ENCODE data around the gene WDR11. TPM values are rescaled to one million over a fixed set of nuclear protein-coding genes. Genes with fewer than 3 reads are reported as not detected.

WDR11 gene
- total RNA-seq, result 45.4 and 52.5 TPM in 2 replicates
- long read RNA-seq, full-length matches to known transcripts, result 23 of 64 reads
- long read RNA-seq, partial matches to known transcripts, result 33 of 64 reads
- long read RNA-seq, other reads (novel, unspliced or antisense), result 8 of 64 reads

GRCh38 chr10:120850911-120851865 is at the start of gene WDR11:
TSS of gene WDR11 (plus strand) at chr10:120851362. CDS start at chr10:120851421, 59 bp downstream.
- H3K4me3 Mint-ChIP-seq, result peak within 1 kb of the TSS; percentile 93
- H3K36me3 Mint-ChIP-seq (ENCODE audit: low read depth), result peaks cover 13% of the 10 kb centered on the region
- DNase-seq (ENCODE audit: low read depth, low spot score), result peak; percentile 69
- peaks cover 26% of the 10 kb centered on the region for H3K4me1 Mint-ChIP-seq
- H3K27ac Mint-ChIP-seq (ENCODE audit: unreplicated experiment), result peak within 1 kb of the TSS; percentile 95
- H3K27me3 Mint-ChIP-seq (ENCODE audit: low read depth), result peaks cover 6% of the 10 kb centered on the region
- TF ChIP-seq, protein P1, sequence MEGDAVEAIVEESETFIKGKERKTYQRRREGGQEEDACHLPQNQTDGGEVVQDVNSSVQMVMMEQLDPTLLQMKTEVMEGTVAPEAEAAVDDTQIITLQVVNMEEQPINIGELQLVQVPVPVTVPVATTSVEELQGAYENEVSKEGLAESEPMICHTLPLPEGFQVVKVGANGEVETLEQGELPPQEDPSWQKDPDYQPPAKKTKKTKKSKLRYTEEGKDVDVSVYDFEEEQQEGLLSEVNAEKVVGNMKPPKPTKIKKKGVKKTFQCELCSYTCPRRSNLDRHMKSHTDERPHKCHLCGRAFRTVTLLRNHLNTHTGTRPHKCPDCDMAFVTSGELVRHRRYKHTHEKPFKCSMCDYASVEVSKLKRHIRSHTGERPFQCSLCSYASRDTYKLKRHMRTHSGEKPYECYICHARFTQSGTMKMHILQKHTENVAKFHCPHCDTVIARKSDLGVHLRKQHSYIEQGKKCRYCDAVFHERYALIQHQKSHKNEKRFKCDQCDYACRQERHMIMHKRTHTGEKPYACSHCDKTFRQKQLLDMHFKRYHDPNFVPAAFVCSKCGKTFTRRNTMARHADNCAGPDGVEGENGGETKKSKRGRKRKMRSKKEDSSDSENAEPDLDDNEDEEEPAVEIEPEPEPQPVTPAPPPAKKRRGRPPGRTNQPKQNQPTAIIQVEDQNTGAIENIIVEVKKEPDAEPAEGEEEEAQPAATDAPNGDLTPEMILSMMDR (conservative IDR thresholded peaks at IDR 0.05), result no peak
- H3K9me3 Mint-ChIP-seq, result peaks cover 2% of the 10 kb centered on the region

GRCh38 chr10:120802935-120803334 is 48.2 kb upstream of the WDR11 start:
- TF ChIP-seq, protein P1 (conservative IDR thresholded peaks at IDR 0.05), result no peak
- Mint-ChIP-seq H3K36me3 (ENCODE audit: low read depth) (no peaks in the 10 kb centered on the region), H3K9me3 (no peaks in the 10 kb centered on the region), H3K4me1 (peaks cover 6% of the 10 kb centered on the region), H3K27ac (ENCODE audit: unreplicated experiment) (no peak overlapping the region), H3K4me3 (no peak overlapping the region), H3K27me3 (ENCODE audit: low read depth) (no peaks in the 10 kb centered on the region)
- DNase-seq (ENCODE audit: low read depth, low spot score), result no peak

DNA sequence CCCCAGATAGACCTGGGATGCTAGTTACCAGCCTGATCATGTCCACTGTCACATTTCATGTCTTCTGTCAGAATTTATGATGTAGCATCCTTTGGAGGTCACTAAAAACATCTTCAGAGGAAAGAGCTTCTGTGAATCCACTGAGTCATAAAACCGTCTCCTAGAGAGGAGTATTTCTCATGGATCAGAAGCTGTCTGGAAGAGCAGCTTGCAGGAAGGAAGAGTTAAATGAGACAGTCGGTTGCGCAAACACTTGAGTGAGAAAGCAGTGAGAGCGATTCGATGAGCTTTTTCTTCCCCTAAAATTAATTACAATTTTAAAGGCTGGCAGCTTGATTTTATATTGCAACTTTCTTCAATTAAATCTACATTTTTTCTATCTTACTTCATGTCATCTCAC is 47.2 kb upstream of the WDR11 start:
- H3K36me3 Mint-ChIP-seq (ENCODE audit: low read depth), result no peaks in the 10 kb centered on the region
- no peak for DNase-seq (ENCODE audit: low read depth, low spot score)
- H3K27ac Mint-ChIP-seq (ENCODE audit: unreplicated experiment), result no peak overlapping the region
- no peaks in the 10 kb centered on the region for H3K9me3 Mint-ChIP-seq
- TF ChIP-seq, protein P1 (conservative IDR thresholded peaks at IDR 0.05), result no peak
- H3K27me3 Mint-ChIP-seq (ENCODE audit: low read depth), result no peaks in the 10 kb centered on the region
- H3K4me3 Mint-ChIP-seq, result no peak overlapping the region
- H3K4me1 Mint-ChIP-seq, result peaks cover 6% of the 10 kb centered on the region

DNA sequence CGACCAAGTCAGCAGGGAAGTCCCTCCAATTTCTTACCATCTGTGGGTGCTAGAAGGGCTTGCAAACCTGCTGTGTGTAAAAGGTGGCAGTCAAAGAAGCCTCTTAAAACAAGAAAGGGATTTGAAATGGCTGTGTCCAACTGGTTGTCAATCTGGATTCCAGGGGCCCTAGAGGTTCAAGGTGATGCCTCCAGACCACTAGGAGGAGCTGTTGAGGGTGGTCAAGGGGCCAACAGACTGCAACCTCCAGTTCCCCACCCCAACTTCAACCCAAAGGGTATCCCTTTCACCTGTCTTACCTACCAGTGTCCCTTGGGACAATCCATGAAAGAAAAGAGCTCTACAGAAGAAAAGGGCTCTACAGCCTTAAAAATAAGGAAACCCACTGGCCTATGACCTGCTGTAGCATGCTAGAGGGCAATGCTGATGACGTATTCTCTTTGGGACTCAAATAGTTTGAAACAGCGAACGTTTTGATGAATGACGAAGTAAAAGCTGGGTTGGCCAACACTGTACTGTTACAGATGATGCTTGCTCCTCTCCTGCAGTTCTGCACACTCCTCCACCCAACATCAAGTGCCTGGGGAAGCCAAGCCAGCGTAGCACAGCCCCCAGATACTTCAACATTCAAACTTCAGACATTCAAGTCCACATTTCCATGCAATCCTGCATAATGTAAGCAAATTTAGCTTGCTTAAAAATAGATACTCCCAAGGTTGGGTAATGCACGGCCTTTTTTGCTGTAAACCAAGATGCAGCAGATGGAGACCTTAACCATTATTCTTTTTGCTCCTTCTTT is 45.9 kb upstream of the WDR11 start:
- Mint-ChIP-seq H3K27ac (ENCODE audit: unreplicated experiment) (no peak overlapping the region), H3K4me3 (no peak overlapping the region), H3K36me3 (ENCODE audit: low read depth) (no peaks in the 10 kb centered on the region), H3K9me3 (no peaks in the 10 kb centered on the region), H3K4me1 (peaks cover 6% of the 10 kb centered on the region), H3K27me3 (ENCODE audit: low read depth) (peaks cover under 1% of the 10 kb centered on the region)
- no peak for DNase-seq (ENCODE audit: low read depth, low spot score)
- TF ChIP-seq, protein P1 (conservative IDR thresholded peaks at IDR 0.05), result no peak

DNA sequence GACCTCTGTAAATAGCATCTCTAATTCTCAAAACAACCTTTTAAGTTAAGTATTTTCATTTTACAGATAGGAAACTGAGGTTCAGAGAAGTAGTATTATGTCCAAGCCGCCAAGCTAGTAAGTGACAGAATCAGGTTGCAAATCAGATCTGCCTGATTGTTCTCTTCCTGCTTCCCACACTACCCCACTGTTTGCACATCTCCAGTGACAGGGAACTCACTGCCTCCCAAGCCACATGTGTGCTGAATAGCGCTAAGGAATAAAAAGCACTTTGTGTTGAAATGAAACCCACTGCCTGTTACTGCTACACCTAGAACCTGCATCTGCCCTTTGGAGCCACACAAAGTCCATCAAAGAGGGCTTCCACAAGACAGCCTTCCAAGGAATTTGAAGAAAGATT is 45.1 kb upstream of the WDR11 start:
- H3K27ac Mint-ChIP-seq (ENCODE audit: unreplicated experiment), result no peak overlapping the region
- H3K9me3 Mint-ChIP-seq, result no peaks in the 10 kb centered on the region
- peaks cover 7% of the 10 kb centered on the region for H3K27me3 Mint-ChIP-seq (ENCODE audit: low read depth)
- H3K4me1 Mint-ChIP-seq, result peaks cover 6% of the 10 kb centered on the region
- no peak overlapping the region for H3K4me3 Mint-ChIP-seq
- TF ChIP-seq, protein P1 (conservative IDR thresholded peaks at IDR 0.05), result no peak
- H3K36me3 Mint-ChIP-seq (ENCODE audit: low read depth), result no peaks in the 10 kb centered on the region
- DNase-seq (ENCODE audit: low read depth, low spot score), result no peak

Data from neural crest cell (in vitro differentiated cells).